Skin epidermis (tissue), 12 donors: Measurements from ENCODE around the gene PROC.

Source experiments
- H3K27ac ChIP-seq, 21 experiments: fragments of 200-600 bp; sonication (generic) in 11 of 21; one replicate each; pipeline ENCODE4 v1.5.0; 2020; ENCODE audit warnings: mild to moderate bottlenecking in 3 of 21, inconsistent platforms in 2 of 21, moderate library complexity in 2 of 21
- H3K4me3 ChIP-seq, 7 experiments: fragments of 200-600 bp; sonication (generic) in 2 of 7; one replicate each; pipeline ENCODE4 v1.5.0; 2020; ENCODE audit warnings: inconsistent platforms in 2 of 7, mild to moderate bottlenecking in 2 of 7, moderate library complexity in 1 of 7

Gene PROC

DNA sequence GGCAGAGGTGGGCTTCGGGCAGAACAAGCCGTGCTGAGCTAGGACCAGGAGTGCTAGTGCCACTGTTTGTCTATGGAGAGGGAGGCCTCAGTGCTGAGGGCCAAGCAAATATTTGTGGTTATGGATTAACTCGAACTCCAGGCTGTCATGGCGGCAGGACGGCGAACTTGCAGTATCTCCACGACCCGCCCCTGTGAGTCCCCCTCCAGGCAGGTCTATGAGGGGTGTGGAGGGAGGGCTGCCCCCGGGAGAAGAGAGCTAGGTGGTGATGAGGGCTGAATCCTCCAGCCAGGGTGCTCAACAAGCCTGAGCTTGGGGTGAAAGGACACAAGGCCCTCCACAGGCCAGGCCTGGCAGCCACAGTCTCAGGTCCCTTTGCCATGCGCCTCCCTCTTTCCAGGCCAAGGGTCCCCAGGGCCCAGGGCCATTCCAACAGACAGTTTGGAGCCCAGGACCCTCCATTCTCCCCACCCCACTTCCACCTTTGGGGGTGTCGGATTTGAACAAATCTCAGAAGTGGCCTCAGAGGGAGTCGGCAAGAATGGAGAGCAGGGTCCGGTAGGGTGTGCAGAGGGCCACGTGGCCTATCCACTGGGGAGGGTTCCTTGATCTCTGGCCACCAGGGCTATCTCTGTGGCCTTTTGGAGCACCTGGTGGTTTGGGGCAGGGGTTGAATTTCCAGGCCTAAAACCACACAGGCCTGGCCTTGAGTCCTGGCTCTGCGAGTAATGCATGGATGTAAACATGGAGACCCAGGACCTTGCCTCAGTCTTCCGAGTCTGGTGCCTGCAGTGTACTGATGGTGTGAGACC lies at the start of gene PROC:
TSS of gene PROC (plus strand) at position 128 of the 812 bp plus-strand sequence. CDS start 1,516 bp downstream, outside the sequence.
- Histone ChIP-seq H3K4me3 (no peak within 1 kb of the TSS), H3K27ac (no peak within 1 kb of the TSS)

DNA sequence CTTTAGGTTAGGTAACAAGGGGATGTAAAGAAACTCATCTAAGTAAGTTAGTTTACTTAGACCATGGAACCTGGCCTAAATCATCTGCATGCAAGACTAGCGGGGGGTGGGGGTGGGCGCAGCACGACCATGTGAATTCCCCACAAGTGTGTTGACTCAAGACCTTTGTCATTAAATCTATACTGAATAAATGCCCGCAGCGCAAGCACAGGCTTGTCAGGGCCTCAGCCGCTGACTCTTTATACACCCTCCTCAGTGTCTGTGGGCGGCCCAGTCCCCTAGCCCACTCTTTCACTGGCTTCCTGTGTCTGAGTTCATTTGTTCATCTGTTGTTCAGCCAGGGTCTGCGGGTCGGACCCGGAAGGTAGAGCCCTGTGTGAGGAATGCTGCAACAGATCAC lies 48.2 kb upstream of the PROC start:
- Histone ChIP-seq H3K27ac (no peak overlapping the region), H3K4me3 (no peak overlapping the region)

DNA sequence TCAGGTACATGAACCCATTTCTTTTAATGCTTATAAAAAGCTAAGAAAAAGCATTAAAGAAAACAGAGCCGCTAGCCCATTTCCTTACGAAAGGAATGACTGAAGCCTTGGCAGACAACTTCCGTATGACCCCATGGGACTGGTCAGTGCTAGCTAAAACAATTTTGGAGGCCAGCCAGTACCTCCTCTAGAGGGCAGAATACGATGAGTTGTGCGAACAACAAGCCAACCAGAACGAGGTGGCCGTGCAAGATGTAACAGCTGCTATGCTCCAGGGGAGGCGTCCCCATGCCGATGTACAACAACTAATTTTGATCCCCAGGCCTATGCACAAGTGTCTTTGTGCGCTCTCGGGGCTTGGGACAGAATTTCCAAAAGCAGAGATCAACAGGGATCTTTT lies 47.2 kb upstream of the PROC start:
- Histone ChIP-seq H3K4me3 (no peak overlapping the region), H3K27ac (no peak overlapping the region)

DNA sequence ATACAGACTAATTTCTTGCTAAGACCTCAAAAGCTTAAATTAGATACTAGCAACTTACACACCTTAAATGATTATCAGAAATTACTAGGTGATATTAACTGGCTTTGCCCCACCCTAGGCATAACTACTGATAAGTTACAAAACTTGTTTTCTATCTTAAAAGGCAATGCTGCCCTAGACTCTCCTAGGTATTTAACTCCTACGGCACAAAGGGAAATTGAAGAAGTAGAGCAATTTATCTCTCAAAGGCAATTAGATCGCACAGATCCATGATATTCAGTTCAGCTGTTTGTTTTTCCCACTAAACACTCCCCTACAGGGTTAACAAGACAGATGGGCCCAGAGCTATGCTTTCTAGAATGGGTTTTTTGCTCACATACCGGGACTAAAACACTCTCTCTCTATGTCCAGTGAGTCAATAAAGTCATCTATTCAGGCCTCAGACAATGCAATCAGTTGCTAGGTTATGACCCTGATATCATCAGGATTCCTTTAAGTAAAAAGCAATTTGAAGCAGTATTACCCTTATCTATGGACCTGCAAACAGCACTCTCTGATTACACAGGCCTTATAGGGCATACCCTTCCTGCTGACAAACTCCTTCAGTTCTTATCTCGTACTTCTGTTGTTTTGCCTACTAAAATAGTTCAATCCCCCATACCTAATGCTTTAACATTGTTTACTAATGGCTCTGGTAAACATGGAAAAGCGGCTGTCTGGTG lies 44.7 kb upstream of the PROC start:
- no peak overlapping the region for H3K4me3 ChIP-seq
- no peak overlapping the region for H3K27ac ChIP-seq

DNA sequence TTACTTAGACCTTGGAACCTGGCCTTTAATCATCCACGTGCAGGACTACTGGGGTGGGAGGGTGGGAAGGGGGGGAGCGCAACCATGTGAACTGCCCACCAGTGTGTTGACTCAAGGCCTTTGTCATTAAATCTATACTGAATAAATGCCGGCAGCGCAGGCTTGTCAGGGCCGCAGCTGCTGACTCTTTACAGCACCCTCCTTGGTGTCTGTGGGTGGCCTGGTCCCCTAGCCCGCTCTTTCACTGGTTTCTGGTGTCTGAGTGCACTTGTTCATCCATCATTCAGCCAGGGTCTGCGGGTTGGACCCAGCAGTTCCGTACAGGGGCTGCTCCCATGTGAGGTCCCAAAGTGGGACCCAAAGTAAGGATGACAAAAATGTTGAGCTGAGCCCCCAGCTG lies 42.0 kb upstream of the PROC start:
- H3K4me3 ChIP-seq = no peak overlapping the region
- no peak overlapping the region for H3K27ac ChIP-seq

DNA sequence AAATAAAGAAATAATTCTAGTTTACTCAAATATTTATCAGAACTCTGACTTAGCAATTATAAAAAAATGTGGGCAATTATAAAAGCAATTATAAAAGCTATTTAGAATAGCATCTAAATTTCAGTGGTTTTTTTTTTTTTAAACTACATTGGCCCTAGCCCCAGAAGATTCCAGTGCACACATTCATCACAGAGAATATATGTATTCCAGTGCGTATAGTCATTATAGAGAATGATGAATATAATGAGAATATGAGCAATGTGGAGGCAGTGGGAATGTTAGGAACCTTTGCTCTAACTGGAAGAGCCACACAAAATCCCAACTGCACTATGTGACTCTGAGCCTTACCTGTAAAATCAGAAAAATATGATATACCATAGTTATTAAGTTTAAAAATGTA lies 41.0 kb upstream of the PROC start:
- Histone ChIP-seq H3K4me3 (no peak overlapping the region), H3K27ac (peak overlapping the region in 1 of 21 experiments; percentile 6)

DNA sequence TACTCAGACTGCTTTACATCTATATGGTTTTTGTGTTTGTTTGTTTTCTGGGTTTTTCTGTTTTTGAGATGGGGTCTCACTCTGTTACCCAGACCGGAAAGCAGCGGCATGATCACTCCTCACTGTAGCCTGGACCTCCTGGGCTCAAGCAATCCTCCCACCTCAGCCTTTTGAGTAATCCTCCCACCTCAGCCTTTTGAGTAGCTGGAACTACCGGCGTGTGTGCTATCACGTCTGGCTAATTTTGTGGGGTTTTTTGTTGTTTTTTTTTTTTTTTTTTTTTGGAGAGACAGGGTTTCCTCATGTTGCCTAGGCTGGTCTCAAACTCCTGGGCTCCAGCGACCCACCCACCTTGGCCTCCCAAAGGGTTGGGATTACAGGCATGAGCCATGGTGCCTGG lies 39.5 kb upstream of the PROC start:
- Histone ChIP-seq H3K4me3 (no peak overlapping the region), H3K27ac (no peak overlapping the region)

DNA sequence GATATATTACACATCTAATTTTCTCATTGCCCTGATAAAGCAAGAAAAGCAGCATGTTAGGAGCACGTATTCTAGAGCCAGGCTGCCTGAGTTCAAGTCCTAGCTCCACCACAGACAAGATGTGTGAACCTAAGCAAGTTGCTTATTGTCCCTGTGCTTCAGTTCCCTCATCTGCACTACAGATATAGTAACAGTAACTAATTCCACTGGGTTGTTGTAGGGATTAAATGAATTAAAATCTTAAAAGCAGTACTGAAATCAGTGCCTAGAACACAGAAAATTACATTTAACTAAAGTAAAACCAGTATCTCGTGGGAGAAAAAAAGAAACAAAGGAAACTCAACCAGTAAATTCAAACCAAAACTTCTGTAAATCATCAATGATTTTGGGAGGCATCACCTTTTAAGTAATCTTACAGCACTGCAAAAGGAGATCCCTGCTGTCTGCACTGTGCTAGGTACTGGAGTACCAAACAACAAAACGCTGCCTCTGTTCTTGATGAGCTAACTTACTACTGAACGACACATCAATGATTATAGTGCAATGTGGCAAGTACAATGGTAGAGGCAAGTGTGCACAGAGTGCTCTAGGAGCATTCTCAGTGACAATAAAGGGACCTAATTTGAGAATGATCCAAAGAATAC lies 38.4 kb upstream of the PROC start:
- H3K4me3 ChIP-seq = no peak overlapping the region
- no peak overlapping the region for H3K27ac ChIP-seq

DNA sequence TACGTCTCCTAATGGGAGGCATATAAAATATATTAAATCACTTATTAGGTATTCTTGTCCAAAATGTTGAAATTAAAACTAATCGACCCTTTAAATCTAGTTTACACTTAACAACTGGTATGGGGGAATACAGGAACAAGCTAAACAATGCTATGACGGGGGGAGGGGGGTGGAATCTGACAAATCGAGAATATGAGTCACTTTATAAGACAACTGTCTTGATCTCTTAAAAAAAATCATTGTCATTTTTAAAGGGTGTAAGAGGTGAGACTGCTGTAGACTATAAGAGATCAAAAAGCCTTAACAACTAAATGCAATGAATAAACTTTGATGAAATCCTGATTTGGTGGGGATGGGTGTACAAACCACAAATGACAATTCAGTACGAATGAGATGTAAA lies 36.5 kb upstream of the PROC start:
- Histone ChIP-seq H3K27ac (no peak overlapping the region), H3K4me3 (no peak overlapping the region)

DNA sequence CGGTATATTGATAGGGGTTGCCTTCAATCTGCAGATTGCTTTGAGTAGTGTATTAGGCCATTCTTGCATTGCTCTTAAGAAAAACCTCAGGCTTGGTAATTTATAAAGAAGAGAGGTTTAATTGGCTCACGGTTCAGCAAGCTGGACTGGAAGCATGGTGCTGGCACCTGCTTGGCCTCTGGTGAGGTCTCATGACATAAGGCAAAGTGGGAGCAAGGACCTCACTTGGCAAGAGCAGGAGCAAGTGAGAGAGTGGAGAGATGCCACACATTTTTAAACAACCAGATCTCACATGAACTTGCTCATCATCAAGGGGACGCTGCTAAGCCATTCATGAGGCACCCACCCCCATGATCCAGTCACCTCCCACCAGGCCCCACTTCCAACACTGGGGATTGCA lies 35.4 kb upstream of the PROC start:
- H3K27ac ChIP-seq = no peak overlapping the region
- H3K4me3 ChIP-seq = no peak overlapping the region

DNA sequence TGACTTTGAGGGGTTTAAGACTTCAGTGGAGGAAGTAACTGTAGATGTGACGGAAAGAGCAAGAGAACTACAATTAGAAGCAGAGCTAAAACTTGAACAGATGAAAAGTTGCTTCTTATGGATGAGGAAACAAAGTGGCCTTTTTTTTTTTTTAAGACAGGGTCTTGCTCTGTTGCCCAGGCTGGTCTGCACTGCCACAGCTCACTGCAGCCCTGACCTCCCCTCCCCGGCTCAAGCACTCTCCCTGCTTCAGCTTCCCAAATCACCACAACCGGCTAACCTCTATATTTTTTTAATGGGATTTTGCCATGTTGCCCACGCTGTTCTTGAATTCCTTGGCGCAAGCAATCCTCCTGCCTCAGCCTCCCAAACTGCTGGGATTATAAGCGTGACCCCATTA lies 33.7 kb upstream of the PROC start:
- Histone ChIP-seq H3K4me3 (no peak overlapping the region), H3K27ac (no peak overlapping the region)

DNA sequence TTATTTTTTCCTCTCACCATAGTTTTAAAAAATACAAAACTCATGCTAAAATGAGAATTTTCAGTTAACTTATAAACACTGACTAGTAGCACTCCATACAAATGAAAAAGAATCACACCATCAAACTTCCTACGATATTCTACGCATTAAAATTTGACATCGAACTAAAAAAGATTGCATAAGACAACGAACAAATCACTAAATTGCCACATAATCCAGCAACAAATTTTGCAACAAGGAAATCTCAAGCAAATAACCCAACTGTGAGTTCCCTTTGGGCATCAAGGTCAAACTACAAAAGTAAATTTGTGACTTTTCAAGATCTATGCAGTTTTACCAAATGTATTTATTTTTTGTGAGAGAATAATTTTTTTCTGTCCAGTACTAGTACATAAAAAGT lies 32.0 kb upstream of the PROC start:
- peak overlapping the region in 9 of 21 experiments; percentile 99 to 100 (median 100) for H3K27ac ChIP-seq
- H3K4me3 ChIP-seq = peak overlapping the region; percentile 65 to 94 (median 92)

DNA sequence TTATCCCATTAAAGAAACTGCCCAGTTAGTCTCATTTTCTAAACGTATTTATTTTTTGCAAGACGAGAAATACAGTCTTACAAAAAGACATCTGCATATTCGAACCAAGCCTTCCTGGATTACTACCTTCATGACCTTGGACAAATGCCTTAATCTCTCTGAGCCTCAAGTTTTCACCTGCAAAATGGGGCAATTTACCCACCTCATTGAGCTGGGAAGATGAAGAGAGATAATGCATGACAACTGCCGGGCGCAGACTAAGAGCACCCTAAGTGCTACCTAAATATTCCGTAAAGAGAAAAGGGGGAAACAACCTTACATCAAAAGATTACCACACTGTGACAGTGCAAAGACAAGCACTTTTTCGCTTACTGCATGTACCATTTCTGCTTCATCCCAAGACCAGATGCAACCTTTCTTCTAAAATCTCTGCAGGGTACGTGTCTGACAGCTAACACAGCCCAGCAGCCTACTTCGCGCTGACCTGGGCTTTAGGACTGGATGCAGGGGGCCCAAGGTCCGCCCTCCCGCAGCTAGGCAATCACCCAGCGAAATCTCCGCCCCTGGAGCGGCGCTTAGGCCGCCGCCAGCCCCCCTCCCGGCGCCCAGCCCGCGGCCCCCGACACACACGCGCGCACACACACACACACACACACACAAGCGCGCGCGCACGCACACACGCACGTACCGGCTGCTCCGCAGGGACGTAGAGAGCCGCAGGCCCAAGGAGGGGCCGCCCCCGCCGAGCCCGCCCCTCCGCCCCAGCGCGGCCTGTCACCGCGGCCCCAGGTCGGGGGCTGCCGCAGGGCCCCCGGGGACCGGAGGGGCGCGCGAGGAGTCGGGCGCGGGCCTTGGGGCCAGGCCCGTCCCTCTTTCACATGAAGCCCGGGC lies 31.2 kb upstream of the PROC start:
- Histone ChIP-seq H3K4me3 (peak overlapping the region; percentile 65 to 94 (median 92)), H3K27ac (peak overlapping the region; percentile 99 to 100 (median 100))

DNA sequence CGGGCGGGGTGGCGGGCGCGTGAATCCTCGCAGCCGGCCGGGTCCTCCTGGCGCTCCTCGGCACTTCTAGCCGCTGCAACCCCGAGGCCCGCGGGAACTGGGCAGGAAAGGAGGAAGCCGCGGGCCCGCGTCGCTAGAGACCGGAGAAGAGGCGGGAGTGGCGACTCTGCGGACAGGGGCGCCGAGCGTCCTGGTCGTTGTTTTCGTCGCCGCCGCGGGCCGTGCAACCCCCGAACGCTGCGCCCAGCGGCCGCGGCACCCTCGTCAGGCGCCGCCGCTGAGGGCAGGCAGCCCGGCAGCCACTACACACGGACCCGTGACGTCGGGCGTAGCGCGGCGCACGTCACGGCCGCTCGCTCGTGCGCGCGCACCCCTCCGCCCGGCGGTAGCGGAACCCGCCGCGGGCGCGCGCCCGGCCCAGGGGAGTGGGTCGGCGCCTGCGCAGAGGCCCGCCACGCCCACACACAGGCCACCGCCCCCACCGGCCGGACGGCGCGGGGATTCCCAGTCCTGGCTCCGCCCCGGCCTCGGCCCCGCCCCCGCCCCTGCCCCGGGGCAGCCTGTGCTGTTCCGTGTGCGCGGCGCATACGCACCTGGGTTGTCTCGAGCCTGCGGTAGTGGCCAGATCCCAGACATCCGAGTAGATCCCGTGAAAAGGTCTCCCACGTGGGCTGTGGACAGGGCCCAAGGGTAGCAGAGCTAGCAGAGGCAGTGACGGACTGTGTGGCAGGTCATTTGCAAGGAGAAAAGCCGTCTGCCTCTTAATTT lies 30.4 kb upstream of the PROC start, which contains the start of gene MAP3K2:
TSS of gene MAP3K2 (minus strand) at position 321 of the 768 bp plus-strand sequence. CDS start 44,846 bp downstream, outside the sequence.
- Histone ChIP-seq H3K4me3 (peak within 1 kb of the TSS; percentile 65 to 94 (median 92)), H3K27ac (peak within 1 kb of the TSS; percentile 99 to 100 (median 100))

DNA sequence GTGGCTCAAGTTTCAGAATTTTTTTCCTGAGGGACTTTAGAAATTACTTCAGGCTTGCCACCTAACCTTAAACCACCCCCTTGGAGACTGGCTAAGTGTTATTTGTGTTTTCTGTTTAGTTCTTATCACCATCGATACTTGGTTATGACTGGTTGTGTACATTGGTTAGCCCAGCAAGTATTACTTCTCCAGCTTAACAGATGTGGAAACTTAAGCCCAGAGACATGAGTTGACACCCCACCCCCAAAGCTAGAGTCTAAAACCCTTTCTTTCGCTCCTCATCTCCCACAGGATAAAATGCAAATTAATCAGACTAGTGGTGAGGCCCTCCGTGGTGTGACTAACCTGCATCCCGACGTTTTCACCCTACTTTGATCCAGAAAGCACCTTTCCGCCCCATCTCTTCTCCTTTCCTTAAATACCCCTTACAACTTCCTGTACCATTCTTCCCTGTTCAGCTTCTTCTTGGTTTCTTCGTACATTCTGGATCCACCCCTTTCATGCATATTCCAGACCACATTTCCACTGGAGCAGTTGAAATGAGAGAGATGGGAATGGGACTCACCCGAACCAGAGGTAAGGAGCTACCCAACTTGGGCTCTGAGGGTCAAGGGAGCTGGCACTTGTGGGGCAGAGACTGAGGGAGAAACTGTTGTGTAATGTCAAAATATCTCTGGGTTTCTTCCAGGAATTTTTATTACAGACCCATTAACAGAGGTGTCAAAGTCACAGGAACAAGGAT lies 29.6 kb upstream of the PROC start:
- Histone ChIP-seq H3K27ac (peak overlapping the region; percentile 52 to 100 (median 99)), H3K4me3 (peak overlapping the region; percentile 65 to 94 (median 92))

DNA sequence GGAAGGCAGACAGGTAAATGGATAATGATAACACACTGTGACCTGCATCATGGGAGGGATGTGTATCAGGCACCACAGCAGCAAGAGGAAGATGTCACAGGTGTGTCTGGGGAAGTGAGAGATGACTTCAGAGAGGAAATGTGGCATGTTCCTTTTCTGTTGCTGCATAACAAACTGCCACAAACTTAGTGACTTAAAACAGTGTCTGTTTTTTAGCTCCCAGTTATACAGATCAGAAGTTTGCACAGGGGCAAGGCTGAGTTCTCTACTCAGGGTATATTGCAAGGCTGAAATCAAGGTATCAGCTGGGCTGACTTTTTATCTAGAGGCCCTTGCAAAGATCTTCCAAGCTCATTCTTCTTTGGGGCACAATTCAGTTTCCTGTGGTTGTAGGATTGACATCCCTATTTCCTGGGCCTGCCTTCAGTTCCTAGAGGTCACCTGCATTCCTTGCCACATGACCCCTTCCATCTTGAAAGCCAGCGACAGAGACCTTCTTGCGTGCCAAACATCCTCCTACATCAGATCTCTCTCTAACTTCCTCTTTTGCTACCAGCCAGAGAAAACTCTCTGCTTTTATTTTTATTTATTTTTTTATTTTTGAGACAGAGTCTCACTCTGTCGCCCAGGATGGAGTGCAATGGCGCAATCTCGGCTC lies 28.3 kb upstream of the PROC start:
- peak overlapping the region in 9 of 21 experiments; percentile 12 to 100 (median 74) for H3K27ac ChIP-seq
- no peak overlapping the region for H3K4me3 ChIP-seq

DNA sequence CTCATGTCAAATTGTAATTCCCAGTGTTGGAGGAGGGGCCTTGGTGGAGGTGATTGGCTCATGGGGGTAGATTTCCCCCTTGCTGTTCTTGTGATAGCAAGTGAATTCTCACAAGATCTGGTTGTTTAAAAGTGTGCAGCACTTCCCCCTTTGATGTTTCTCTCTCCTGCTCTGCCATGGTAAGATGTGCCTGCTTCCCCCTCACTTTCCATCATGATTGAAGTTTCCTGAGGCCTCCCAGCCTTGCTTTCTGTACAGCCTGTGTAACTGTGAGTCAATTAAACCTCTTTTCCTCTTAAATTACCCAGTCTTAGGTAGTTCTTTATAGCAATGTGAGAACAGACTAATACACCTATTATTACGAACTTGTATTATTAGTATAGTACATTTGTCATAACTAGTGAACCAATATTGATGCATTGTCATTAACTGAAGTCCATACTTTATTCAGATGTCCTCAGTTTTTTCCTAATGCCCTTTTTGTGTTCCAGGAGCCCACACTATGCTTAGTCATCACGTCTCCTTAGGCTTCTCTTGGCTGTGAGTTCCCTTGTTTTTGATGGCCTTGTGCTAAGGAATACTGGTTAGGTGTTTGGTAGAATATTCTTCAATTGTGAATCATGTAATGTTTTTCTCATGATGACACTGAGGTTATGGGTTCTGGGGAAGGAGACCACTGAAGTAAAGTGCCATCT lies 25.9 kb upstream of the PROC start:
- peak overlapping the region in 1 of 21 experiments; percentile 12 for H3K27ac ChIP-seq

More for the DNA sequence above, 25.9 kb upstream of the PROC start:
- H3K4me3 ChIP-seq = no peak overlapping the region
